ENCODE measurements around the gene TEX2.
"Not testable (repeated sequence)": the region's sequence is repeated elsewhere in the genome, so short reads cannot be mapped to it uniquely, and the experiment has no call there.

Gene TEX2

DNA sequence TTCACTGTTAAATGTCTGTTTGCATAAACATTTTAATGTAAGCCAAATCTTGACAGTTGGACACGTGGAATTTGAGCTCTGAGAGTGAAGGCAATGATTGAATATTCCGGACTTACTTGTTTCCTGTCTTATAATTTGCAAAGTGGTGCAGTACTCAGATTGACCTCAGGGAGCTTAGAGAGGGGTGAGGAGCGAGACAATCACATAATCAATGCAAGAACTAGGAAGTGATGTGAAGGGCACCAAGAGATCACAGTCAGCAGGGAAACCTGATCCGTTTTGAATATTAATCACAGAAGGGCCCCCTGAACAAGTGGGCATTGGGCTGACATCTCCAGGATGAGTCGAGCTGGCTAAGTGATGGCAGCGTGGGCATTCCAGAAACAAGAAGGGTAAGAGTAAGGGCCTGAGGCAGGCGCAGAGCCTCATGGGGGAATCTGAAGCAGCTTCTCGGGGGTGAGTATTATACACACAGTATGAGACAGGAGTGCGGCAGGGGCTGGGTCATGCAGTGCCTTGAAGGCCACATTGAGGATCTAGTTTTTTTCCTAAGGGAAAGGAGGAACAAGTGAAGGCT, 26.1 kb downstream of the TEX2 start:
- no peak overlapping the region for H3K27ac Mint-ChIP-seq
- H3K9me3 Mint-ChIP-seq = no peaks in the 10 kb centered on the region
- no peak overlapping the region for H3K4me3 Mint-ChIP-seq
- no peaks in the 10 kb centered on the region for H3K27me3 Mint-ChIP-seq (ENCODE audit: low read depth)
- no peaks in the 10 kb centered on the region for H3K36me3 Mint-ChIP-seq (ENCODE audit: low read depth)
- H3K4me1 Mint-ChIP-seq (ENCODE audit: low read depth) = peaks cover 4% of the 10 kb centered on the region

DNA sequence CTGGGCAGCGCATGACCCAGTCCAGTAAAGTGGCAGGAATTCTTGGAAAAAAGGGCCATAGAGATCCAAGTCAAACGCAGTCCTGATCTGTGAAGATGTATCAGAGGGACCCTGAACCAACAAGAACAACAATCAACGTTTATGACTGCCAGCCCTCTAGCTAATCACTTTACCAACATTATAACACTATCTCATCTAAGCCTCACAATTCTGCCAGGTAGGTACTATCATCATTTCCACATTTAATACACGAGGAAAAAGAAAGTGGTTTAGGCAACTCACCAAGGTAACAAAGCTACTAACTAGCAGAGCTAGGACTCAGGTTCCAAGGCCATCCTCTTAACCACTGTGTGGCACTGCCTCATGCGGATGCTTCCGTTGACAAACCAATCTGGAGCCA, 28.1 kb downstream of the TEX2 start:
- Mint-ChIP-seq H3K36me3 (ENCODE audit: low read depth) (no peaks in the 10 kb centered on the region), H3K4me1 (ENCODE audit: low read depth) (peaks cover 4% of the 10 kb centered on the region), H3K27me3 (ENCODE audit: low read depth) (no peaks in the 10 kb centered on the region), H3K4me3 (no peak overlapping the region), H3K27ac (no peak overlapping the region), H3K9me3 (no peaks in the 10 kb centered on the region)

DNA sequence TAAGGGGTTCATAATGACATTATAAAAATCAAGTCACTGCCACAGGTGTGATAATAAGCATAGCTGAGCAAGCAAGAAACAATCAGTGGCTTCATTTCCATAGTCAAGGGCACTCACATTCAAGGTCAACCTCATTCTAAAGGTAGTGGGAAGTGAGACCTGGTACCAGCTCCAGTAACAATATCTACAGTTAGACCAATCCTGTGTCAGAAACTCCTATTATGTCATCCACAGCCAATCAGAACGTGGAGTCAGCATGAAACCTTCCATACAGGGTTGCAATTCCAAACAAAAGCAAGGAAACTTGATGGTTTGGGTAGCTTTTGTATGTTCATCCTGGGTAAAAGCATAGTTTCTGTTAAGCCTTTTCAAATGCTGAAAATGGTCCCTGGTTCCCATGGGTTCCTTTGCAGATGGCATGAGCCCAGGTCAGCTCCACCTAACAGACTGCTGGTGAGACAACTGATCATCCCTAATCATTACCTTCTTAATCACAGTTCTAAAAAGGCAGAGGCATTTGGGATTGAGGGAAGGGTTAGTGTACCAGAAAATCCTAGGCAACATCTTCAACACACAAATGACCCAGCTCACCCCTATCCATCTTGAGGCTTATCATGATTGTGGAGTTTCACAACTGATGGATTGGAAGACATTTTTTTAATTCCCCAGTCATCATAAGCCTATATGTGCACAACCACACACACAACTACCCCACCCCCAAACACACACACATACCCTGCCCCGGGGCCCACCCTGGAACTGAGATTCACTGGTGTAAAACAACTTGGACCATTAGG, 30.4 kb downstream of the TEX2 start:
- no peaks in the 10 kb centered on the region for H3K4me1 Mint-ChIP-seq (ENCODE audit: low read depth)
- H3K27me3 Mint-ChIP-seq (ENCODE audit: low read depth) = no peaks in the 10 kb centered on the region
- H3K4me3 Mint-ChIP-seq = no peak overlapping the region
- H3K27ac Mint-ChIP-seq = no peak overlapping the region
- H3K36me3 Mint-ChIP-seq (ENCODE audit: low read depth) = no peaks in the 10 kb centered on the region
- H3K9me3 Mint-ChIP-seq = no peaks in the 10 kb centered on the region

DNA sequence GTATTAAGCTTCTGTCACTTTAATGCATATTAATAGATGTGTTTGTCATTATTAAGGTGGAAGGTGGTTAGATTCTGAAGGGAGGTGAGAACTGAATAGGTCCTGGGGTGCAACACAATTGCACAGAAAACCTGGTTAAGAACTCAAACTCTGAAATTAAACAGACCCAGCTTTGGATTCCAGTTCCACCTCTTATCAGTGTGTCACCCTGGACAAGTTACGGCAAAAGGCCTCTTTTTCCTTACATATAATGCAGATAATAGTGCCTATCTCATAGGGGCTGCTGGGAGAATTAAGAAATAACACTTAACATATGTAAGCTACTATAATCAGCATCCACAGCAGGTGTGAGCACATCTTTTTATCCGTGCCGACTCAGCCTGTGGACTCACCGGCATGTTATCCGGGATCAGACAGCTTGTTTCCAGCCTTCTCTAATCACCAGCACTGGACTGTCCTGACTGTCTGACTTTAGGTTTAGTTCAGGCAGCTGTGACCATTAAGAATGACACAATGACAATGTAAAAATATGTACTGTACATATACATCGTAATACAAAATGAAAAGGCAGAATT, 31.4 kb downstream of the TEX2 start:
- Mint-ChIP-seq H3K4me1 (ENCODE audit: low read depth) (no peaks in the 10 kb centered on the region), H3K4me3 (no peak overlapping the region), H3K27ac (no peak overlapping the region), H3K27me3 (ENCODE audit: low read depth) (no peaks in the 10 kb centered on the region), H3K36me3 (ENCODE audit: low read depth) (no peaks in the 10 kb centered on the region), H3K9me3 (no peaks in the 10 kb centered on the region)

DNA sequence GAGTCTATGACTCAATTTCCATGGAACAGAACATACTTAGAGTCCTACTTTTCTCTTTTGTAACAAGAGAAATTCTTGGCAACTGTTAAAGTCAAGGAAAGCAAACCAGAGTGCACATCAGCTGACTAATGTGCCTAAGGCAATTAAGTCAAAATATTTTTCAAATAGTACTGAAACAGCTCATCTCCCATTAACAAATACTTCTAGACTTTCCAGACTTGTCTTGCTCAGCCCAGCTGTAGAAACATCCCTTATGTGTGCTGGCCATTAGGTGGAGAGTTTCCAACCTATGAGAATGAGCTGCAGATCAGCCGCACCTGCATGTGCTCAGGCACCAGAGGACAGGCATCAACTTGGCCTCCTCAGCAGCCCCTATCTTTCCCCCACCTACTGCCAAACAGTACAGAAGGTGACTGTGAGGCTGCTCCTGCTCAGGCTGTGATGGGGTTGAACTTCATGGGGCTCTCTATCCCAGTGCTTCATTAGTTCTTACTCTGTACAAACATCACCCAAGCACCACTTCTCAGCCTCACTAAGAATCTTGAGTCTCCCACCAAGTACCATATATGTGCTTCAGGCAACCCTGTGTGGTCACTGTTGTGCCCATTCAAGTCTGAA, 32.2 kb downstream of the TEX2 start:
- Mint-ChIP-seq H3K27me3 (ENCODE audit: low read depth) (no peaks in the 10 kb centered on the region), H3K4me3 (no peak overlapping the region), H3K9me3 (no peaks in the 10 kb centered on the region), H3K36me3 (ENCODE audit: low read depth) (no peaks in the 10 kb centered on the region), H3K4me1 (ENCODE audit: low read depth) (no peaks in the 10 kb centered on the region), H3K27ac (no peak overlapping the region)

DNA sequence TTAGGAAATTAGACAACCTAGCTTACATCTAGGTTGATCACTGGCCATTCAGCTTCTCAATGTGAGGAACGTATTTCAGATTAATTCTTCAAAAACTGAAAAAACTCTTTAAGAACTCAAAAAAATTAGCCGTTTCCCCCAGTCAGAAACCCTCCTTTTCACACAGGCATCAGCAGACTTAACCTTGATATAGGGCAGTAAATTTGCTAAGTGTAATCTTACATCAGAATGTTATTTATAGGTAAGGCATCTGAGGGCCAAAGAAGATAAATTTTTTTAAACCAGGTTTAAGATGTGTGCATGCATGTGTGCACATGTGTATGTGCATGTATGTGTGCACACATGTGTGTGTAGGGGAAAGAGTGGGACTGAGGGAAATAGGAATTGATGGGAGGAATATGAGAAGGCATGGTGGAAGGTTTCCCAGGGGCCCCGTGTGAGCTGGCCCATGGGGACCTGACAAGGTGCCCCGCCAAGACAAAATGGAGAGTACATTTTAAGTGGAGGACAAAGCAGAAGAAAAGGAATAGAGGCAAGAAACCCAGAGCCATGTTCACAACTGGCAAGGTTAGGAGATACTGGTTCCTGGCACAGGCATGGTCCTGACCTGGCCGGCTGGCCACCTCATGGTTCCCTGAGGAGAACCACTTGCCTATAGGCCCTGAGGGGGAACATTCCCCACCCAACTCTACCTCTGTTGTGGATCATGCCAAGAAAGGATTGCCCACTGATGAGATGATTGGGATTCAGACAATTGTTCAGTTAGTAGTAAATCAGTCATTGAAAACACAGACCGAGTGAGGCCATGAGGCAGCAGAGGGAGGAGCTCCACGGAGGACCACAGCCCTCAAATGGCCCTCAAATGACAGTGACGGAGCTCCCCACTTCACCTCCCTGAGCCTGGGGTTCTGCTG, 33.0 kb downstream of the TEX2 start:
- Mint-ChIP-seq H3K9me3 (no peaks in the 10 kb centered on the region), H3K27ac (no peak overlapping the region), H3K27me3 (ENCODE audit: low read depth) (no peaks in the 10 kb centered on the region), H3K4me1 (ENCODE audit: low read depth) (no peaks in the 10 kb centered on the region), H3K36me3 (ENCODE audit: low read depth) (no peaks in the 10 kb centered on the region), H3K4me3 (no peak overlapping the region)

DNA sequence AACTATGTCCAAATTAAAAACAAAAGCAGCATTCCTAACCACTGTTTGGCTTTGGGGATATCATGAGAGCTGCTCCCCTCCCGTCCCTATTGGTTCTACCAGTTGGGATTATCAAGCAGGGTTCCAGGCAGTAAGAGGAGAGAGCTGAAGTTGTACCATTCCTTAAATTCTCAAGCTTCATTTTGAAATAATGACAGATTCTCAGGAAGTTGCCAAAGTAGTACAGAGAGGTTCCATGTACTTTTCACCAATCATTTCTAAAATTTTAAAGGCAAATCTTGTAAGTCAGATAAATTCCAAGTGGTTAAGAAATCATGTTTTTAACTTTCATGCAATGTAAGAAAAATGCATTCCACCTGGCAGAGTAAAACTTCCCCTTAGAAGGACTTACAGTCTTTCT, 36.9 kb downstream of the TEX2 start:
- no peaks in the 10 kb centered on the region for H3K27me3 Mint-ChIP-seq (ENCODE audit: low read depth)
- H3K4me1 Mint-ChIP-seq (ENCODE audit: low read depth) = peaks cover 2% of the 10 kb centered on the region
- H3K27ac Mint-ChIP-seq = no peak overlapping the region
- H3K9me3 Mint-ChIP-seq = no peaks in the 10 kb centered on the region
- H3K4me3 Mint-ChIP-seq = no peak overlapping the region
- H3K36me3 Mint-ChIP-seq (ENCODE audit: low read depth) = no peaks in the 10 kb centered on the region

DNA sequence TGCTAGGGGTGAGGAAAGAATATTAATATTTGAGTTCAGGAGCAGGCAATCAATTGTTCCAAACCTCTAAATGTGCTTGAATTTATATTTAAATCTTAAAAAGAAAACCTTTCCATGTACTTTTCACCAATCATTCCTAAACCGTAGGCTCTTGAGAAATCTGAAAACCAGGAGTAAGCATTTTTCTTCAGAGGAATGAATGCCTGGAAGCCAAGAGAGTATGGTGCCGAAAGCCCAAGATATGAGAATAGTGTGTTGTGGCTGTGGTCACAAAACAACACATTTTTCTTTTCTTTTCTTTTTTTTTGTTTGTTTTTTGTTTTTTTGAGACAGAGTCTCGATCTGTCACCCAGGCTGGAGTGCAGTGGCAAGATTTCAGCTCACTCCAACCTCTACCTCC, 37.6 kb downstream of the TEX2 start:
- H3K27me3 Mint-ChIP-seq (ENCODE audit: low read depth) = peaks cover 3% of the 10 kb centered on the region
- H3K4me3 Mint-ChIP-seq = no peak overlapping the region
- peaks cover 2% of the 10 kb centered on the region for H3K4me1 Mint-ChIP-seq (ENCODE audit: low read depth)
- H3K27ac Mint-ChIP-seq = no peak overlapping the region
- H3K36me3 Mint-ChIP-seq (ENCODE audit: low read depth) = peaks cover 4% of the 10 kb centered on the region
- H3K9me3 Mint-ChIP-seq = peaks cover 3% of the 10 kb centered on the region

DNA sequence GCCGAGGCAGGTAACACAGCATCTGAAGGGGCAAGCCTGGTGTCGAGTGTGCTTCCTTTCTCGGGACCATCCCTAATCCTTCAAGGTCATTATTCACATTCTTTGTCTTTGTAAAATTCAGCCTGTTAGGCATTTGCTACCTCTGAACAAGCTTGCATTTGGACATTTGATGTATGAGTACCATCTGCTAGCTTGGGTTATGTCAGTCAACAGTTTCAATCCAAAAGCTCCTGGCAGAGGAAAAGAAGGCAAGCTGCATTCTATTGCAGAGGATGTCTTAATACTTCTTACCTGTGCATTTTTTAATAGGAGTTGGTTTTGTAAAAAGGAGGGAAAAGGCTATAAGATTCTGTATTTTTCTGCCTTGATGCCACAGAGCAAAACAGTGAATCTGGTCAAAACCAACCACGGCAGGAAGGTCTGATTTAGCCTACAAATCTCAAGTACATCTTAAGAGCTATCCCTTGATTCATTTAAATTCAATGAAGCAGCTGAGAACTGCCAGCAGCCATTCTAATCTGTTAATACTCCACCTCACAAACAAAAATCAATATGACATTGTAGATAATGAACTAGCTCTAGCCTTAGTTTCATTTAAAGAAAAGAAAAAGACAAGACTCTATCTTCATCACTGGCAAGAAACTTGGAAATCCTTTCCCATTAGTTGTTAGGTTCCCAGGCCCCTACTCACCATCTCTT, 39.0 kb downstream of the TEX2 start:
- peaks cover 3% of the 10 kb centered on the region for H3K27me3 Mint-ChIP-seq (ENCODE audit: low read depth)
- peaks cover 3% of the 10 kb centered on the region for H3K9me3 Mint-ChIP-seq
- H3K4me3 Mint-ChIP-seq = no peak overlapping the region
- H3K27ac Mint-ChIP-seq = no peak overlapping the region
- peaks cover 4% of the 10 kb centered on the region for H3K36me3 Mint-ChIP-seq (ENCODE audit: low read depth)
- H3K4me1 Mint-ChIP-seq (ENCODE audit: low read depth) = peaks cover 2% of the 10 kb centered on the region

DNA sequence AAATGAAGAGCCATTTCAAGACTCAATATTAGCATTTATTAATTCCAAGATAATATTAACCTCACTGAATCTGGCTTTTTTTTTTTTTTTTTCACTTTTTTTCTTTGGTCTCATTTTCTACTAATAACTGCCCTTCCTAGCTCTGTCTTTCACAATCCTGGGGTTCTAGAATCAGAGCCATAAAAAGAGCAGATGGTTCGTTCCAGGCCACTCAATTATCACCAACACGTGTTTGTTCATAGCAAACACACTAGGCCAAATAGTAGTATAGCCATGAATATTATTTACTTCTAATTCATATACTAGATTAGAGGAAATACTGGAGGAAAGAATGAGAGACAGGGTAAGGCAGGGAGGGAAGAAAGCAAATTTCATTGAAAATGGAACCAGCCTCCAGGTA, 39.8 kb downstream of the TEX2 start:
- Mint-ChIP-seq H3K27me3 (ENCODE audit: low read depth) (peaks cover 3% of the 10 kb centered on the region), H3K9me3 (peaks cover 3% of the 10 kb centered on the region), H3K27ac (no peak overlapping the region), H3K4me3 (no peak overlapping the region), H3K36me3 (ENCODE audit: low read depth) (peaks cover 4% of the 10 kb centered on the region), H3K4me1 (ENCODE audit: low read depth) (peaks cover 2% of the 10 kb centered on the region)

DNA sequence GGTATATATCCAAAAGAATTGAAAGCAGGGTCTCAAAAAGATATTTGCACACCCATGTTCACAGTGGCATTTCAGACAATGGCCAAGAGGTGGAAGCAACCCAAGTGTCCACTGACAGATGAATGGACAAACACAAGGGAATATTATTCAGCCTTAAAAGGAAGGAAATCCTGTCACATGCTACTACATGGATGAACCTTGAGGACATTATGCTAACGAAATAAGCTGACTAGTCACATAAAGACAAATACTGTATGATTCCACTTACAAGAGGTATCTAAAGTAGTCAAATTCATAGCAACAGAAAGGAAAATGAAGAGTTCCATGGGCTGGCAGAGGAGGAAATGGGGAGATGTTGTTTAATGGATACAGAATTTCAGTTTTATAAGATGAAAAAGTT, 41.4 kb downstream of the TEX2 start:
- Mint-ChIP-seq H3K9me3 (peaks cover 3% of the 10 kb centered on the region), H3K27ac (no peak overlapping the region), H3K36me3 (ENCODE audit: low read depth) (peaks cover 4% of the 10 kb centered on the region), H3K27me3 (ENCODE audit: low read depth) (peaks cover 3% of the 10 kb centered on the region), H3K4me3 (no peak overlapping the region), H3K4me1 (ENCODE audit: low read depth) (peaks cover 9% of the 10 kb centered on the region)

DNA sequence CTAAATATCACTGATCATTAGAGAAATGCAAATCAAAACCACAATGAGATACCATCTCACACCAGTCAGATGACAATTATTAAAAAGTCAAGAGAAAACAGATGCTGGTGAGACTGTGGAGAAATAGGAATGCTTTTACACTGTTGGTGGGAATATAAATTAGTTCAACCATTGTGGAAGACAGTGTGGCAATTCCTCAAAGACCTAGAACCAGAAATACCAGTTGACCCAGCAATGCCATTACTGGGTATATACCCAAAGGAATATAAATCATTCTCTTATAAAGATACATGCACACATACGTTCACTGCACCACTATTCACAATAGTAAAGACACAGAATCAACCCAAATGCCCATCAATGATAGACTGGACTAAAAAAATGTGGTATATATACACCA, 42.5 kb downstream of the TEX2 start:
- H3K27ac Mint-ChIP-seq; H3K27me3 Mint-ChIP-seq (ENCODE audit: low read depth); H3K36me3 Mint-ChIP-seq (ENCODE audit: low read depth); H3K4me3 Mint-ChIP-seq; H3K9me3 Mint-ChIP-seq; H3K4me1 Mint-ChIP-seq (ENCODE audit: low read depth): not testable (repeated sequence)

DNA sequence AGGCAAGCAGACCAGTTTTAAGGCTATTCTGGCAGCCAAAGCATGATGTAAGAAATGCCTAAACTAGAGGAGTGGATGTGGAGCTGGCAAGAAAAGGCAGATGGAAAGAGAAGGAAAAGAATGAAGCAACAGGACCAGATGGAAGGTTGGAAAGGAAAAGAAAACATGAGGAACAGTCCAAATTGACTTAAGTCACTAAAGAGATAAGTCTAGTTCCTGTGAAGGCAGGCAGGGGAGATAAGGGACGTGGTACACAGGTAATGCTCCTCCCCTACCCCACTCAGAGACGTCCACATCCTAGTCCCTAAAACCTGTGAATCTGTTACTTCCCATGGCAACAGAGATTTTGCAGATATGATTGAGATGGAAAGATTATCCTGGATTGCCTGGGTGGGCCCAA, 43.5 kb downstream of the TEX2 start:
- H3K36me3 Mint-ChIP-seq (ENCODE audit: low read depth) = peaks cover 4% of the 10 kb centered on the region

DNA sequence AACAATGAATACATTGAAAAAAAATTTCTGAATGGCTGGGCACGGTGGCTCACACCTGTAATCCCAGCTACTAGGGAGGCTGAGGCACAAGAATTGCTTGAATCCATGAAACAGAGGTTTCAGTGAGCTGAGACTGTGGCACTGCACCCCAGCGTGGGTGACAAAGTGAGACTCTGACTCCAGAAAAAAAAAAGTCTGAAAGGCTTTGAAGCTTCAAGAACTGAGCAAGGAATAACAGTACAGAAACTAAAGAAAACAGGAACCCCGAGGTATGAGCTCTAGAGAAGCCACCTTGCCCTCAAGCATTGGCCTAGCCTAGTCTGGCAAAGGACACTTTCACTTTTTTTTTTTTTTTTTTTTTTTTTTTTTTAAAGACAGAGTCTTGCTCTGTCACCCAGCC, 45.0 kb downstream of the TEX2 start:
- Mint-ChIP-seq H3K27me3 (ENCODE audit: low read depth) (peaks cover 3% of the 10 kb centered on the region), H3K4me1 (ENCODE audit: low read depth) (peaks cover 7% of the 10 kb centered on the region), H3K9me3 (peaks cover 3% of the 10 kb centered on the region), H3K27ac (no peak overlapping the region), H3K4me3 (no peak overlapping the region), H3K36me3 (ENCODE audit: low read depth) (peaks cover 5% of the 10 kb centered on the region)

More for the DNA sequence above, 43.5 kb downstream of the TEX2 start:
- no peak overlapping the region for H3K4me3 Mint-ChIP-seq
- peaks cover 3% of the 10 kb centered on the region for H3K27me3 Mint-ChIP-seq (ENCODE audit: low read depth)
- H3K4me1 Mint-ChIP-seq (ENCODE audit: low read depth) = peaks cover 9% of the 10 kb centered on the region
- no peak overlapping the region for H3K27ac Mint-ChIP-seq
- H3K9me3 Mint-ChIP-seq = peaks cover 3% of the 10 kb centered on the region

Data from T-helper 1 cell treated with Interleukin-12 subunit alpha and Interleukin-12 subunit beta and Interleukin-4 antibody, amounts not matched to agents 30 μg/mL and 1 μg/mL, for 36 hours (primary cell).